HepG2 (cell line): ENCODE results near the gene INTS2. TPM values are rescaled to one million over a fixed set of nuclear protein-coding genes. Genes with fewer than 3 reads are reported as not detected.

Experiments
- ATAC-seq: fragments of 200-7000 bp; cut with Tn5 transposase; 3 replicates; pipeline ENCODE4 v1.9.1; 2020; ENCODE audit warnings: mild to moderate bottlenecking, moderate library complexity
- BruUV-seq: library from RNA; stranded (reverse); fragments of 400-500 nt; replicated peaks from 2 replicates; lab custom pipeline; 2021; lab: Mats Ljungman, UMichigan
- CTCF ChIA-PET: fragments of 300-600 bp; formaldehyde crosslinking; extraction: SDS; loops from one replicate; lab custom pipeline; 2021; ENCODE audit warnings: low total read pairs, inconsistent platforms, low intra/inter-chr PET ratio; lab: Yijun Ruan, JAX
- POLR2A ChIA-PET: fragments of 350-600 bp; sonication (Branson Sonifier 250); formaldehyde crosslinking; loops from one replicate; lab custom pipeline; 2020; ENCODE audit warnings: antibody characterized with exemption, inconsistent platforms; lab: Yijun Ruan, JAX
- DNase-seq: peaks from one replicate; pipeline ENCODE4 v3.0.0-alpha.2; 2015; ENCODE audit warnings: low spot score
- FAIRE-seq: peaks from 3 replicates; lab custom pipeline; 2011; peaks lifted over from hg19 to GRCh38; lab: Jason Lieb, UNC
- H2AFZ ChIP-seq: one replicate; pipeline ENCODE4 v1.6.1; 2011; ENCODE audit warnings: low read length, inconsistent platforms
- H3K27ac ChIP-seq: fragments of 300-600 bp; 3 replicates; pipeline ENCODE4 v1.8.0; 2011; ENCODE audit warnings: mixed run types, mild to moderate bottlenecking, mixed read lengths, low read length, inconsistent platforms; ENCODE audit not compliant: insufficient read depth; ENCODE audit errors: extremely low read length
- H3K27me3 ChIP-seq, 2 experiments: fragments of 200-600 bp in 1 of 2; 2 replicates in 1 of 2; 3 replicates in 1 of 2; pipeline versions ENCODE4 v1.6.0 to v1.8.0; 2011; ENCODE audit warnings: low read length in 2 of 2, mild to moderate bottlenecking in 2 of 2, moderate library complexity in 2 of 2, inconsistent platforms in 1 of 2; ENCODE audit not compliant: insufficient read depth in 2 of 2, control insufficient read depth in 1 of 2
- H3K36me3 ChIP-seq, 2 experiments: fragments of 200-600 bp in 1 of 2; replicated peaks in 1 of 2; 2 replicates in 1 of 2; 3 replicates in 1 of 2; pipeline versions ENCODE4 v1.5.1 to v1.8.0; 2011; ENCODE audit warnings: low read length in 2 of 2, inconsistent platforms in 1 of 2; ENCODE audit not compliant: insufficient read depth in 2 of 2, control insufficient read depth in 1 of 2
- H3K4me1 ChIP-seq: 2 replicates; pipeline ENCODE4 v1.5.1; 2012; ENCODE audit warnings: low read length, inconsistent platforms; ENCODE audit not compliant: insufficient read depth
- H3K4me2 ChIP-seq: 2 replicates; pipeline ENCODE4 v1.6.0; 2011; ENCODE audit warnings: low read depth, low read length, inconsistent platforms
- H3K4me3 ChIP-seq, 3 experiments: fragments of 200-600 bp in 1 of 3; sonication (generic), shearing (Covaris generic) in 1 of 3; replicated peaks in 1 of 3; 2 replicates each; pipeline ENCODE4 v1.5.1; 2011 to 2016; ENCODE audit warnings: low read length in 3 of 3, inconsistent platforms in 2 of 3, low read depth in 2 of 3, mild to moderate bottlenecking in 2 of 3, control low read depth in 1 of 3, mixed read lengths in 1 of 3; ENCODE audit not compliant: insufficient read depth in 1 of 3
- H3K79me2 ChIP-seq: one replicate; pipeline ENCODE4 v1.6.1; 2011; ENCODE audit warnings: low read length, inconsistent platforms; ENCODE audit not compliant: insufficient read depth
- H3K9ac ChIP-seq: 2 replicates; pipeline ENCODE4 v1.6.0; 2011; ENCODE audit warnings: mild to moderate bottlenecking, low read depth, low read length, inconsistent platforms; ENCODE audit not compliant: insufficient read depth
- H3K9me3 ChIP-seq: 2 replicates; pipeline ENCODE4 v1.5.1; 2012; ENCODE audit warnings: mild to moderate bottlenecking, low read length
- H4K20me1 ChIP-seq: 2 replicates; pipeline ENCODE4 v1.6.0; 2011; ENCODE audit warnings: inconsistent platforms, mild to moderate bottlenecking, low read length, moderate library complexity; ENCODE audit not compliant: insufficient read depth
- ATF1 ChIP-seq: IDR thresholded peaks from 2 replicates; pipeline ENCODE4 v1.6.1; 2016; ENCODE audit warnings: mild to moderate bottlenecking, control low read depth
- BHLHE40 ChIP-seq: IDR thresholded peaks from 2 replicates; pipeline ENCODE4 v1.6.1; 2011; ENCODE audit warnings: low read length, improper control_type of control experiment
- GFI1 ChIP-seq: sonication (generic); formaldehyde crosslinking; IDR thresholded peaks from 2 replicates; pipeline ENCODE4 v1.5.0; 2020; ENCODE audit warnings: missing genetic modification reagents, mild to moderate bottlenecking, borderline replicate concordance
- NCOA5 ChIP-seq: sonication (generic); formaldehyde crosslinking; IDR thresholded peaks from 2 replicates; pipeline ENCODE4 v1.4.0; 2020; ENCODE audit warnings: missing genetic modification reagents
- NPAS2 ChIP-seq: sonication (generic); formaldehyde crosslinking; IDR thresholded peaks from 2 replicates; pipeline ENCODE4 v1.8.0; 2022; ENCODE audit warnings: mild to moderate bottlenecking, missing genetic modification reagents, borderline replicate concordance
- PAF1 ChIP-seq: IDR thresholded peaks from 2 replicates; pipeline ENCODE4 v1.6.1; 2016; ENCODE audit warnings: missing genetic modification reagents, missing compliant biosample characterization
- PCBP2 ChIP-seq: fragments of 200-400 bp; formaldehyde crosslinking; optimal IDR thresholded peaks from 2 replicates; pipeline ENCODE3; 2018; ENCODE audit warnings: low read length, low read depth; ENCODE audit not compliant: poor library complexity, severe bottlenecking
- PITX1 ChIP-seq: sonication (generic); formaldehyde crosslinking; IDR thresholded peaks from 2 replicates; pipeline ENCODE4 v1.5.1; 2020; ENCODE audit warnings: mild to moderate bottlenecking, missing genetic modification reagents
- SIN3B ChIP-seq: fragments of 150-350 bp; IDR thresholded peaks from 2 replicates; pipeline ENCODE4 v1.6.1; 2014; ENCODE audit warnings: low read length
- SRF ChIP-seq: IDR thresholded peaks from 2 replicates; pipeline ENCODE4 v1.6.1; 2011; ENCODE audit warnings: mild to moderate bottlenecking, low read depth, low read length, moderate library complexity
- STAG1 ChIP-seq: sonication (generic); formaldehyde crosslinking; IDR thresholded peaks from 2 replicates; pipeline ENCODE4 v1.4.0; 2020; ENCODE audit warnings: missing genetic modification reagents
- TOE1 ChIP-seq: sonication (generic); formaldehyde crosslinking; IDR thresholded peaks from 2 replicates; pipeline ENCODE4 v1.4.0; 2020; ENCODE audit warnings: mild to moderate bottlenecking, missing genetic modification reagents
- ZNF138 ChIP-seq: sonication (generic); formaldehyde crosslinking; IDR thresholded peaks from 2 replicates; pipeline ENCODE4 v1.5.0; 2020; ENCODE audit warnings: mild to moderate bottlenecking, low read depth, missing genetic modification reagents
- ZNF253 ChIP-seq: sonication (generic); formaldehyde crosslinking; IDR thresholded peaks from 2 replicates; pipeline ENCODE4 v1.8.0; 2022; ENCODE audit warnings: mild to moderate bottlenecking, missing genetic modification reagents, borderline replicate concordance
- ZNF3 ChIP-seq: IDR thresholded peaks from 2 replicates; pipeline ENCODE4 v1.7.0; 2017; ENCODE audit warnings: inconsistent platforms
- ZNF337 ChIP-seq: sonication (generic); formaldehyde crosslinking; IDR thresholded peaks from 2 replicates; pipeline ENCODE4 v1.5.1; 2020; ENCODE audit warnings: missing genetic modification reagents, low read depth, mild to moderate bottlenecking, borderline replicate concordance
- ZNF589 ChIP-seq: sonication (generic); formaldehyde crosslinking; conservative IDR thresholded peaks from 2 replicates; pipeline ENCODE4 v1.8.0; 2022; ENCODE audit warnings: mild to moderate bottlenecking, moderate library complexity, missing genetic modification reagents
- ZSCAN9 ChIP-seq: IDR thresholded peaks from 2 replicates; pipeline ENCODE4 v1.6.1; 2016; ENCODE audit warnings: borderline replicate concordance
- WGBS: methylation state at CpG from one replicate; pipeline ENCODE4 v1.1.6; 2017; ENCODE audit warnings: low lambda C conversion rate; 5-methylcytosine and 5-hydroxymethylcytosine counted together
- in situ Hi-C: cut with HindIII; loops from 2 replicates; pipeline ENCODE4 v1.10.0; 2017; ENCODE audit warnings: low pct_unique_long_range_greater_than_20kb; ENCODE audit not compliant: extremely low pct_ligation_motif_present
- intact Hi-C: fragments of 100-400 bp; cut with micrococcal nuclease; formaldehyde crosslinking; loops from one replicate; pipeline ENCODE4 v1.10.0; 2022; ENCODE audit not compliant: unreplicated experiment
- polyA plus RNA-seq, 8 experiments: library from polyadenylated mRNA; depleted of rRNA in 3 of 8; stranded (reverse) in 7 of 8; unstranded in 1 of 8; fragments of >200 nt; fragmentation: Illumina TruSeq in 4 of 8; extraction: Trizol in 4 of 8; gene quantifications; 2 replicates each; pipeline versions ENCODE4 v1.2.1 to v1.2.3, GENCODE V29; 2011 to 2016; ENCODE audit warnings: low read depth in 4 of 8, missing spikeins in 1 of 8, mixed read lengths in 1 of 8; ENCODE audit not compliant: insufficient read depth in 1 of 8
- total RNA-seq, 5 experiments: library from RNA; depleted of rRNA; stranded (reverse); fragments of >200 nt; fragmentation: Illumina TruSeq; extraction: Trizol; gene quantifications; 2 replicates each; pipeline ENCODE4 v1.2.3, GENCODE V29; 2016; ENCODE audit warnings: low read depth in 1 of 5
- TF ChIP-seq, protein P1 (sequence below): sonication (generic); formaldehyde crosslinking; IDR thresholded peaks from 2 replicates; pipeline ENCODE4 v1.9.0; 2021; ENCODE audit warnings: missing genetic modification reagents, mild to moderate bottlenecking, borderline replicate concordance
- TF ChIP-seq, protein P2 (sequence below): sonication (generic); formaldehyde crosslinking; IDR thresholded peaks from 2 replicates; pipeline ENCODE4 v1.4.0; 2020; ENCODE audit warnings: missing genetic modification reagents, mild to moderate bottlenecking, borderline replicate concordance
- TF ChIP-seq, protein P3 (sequence below): sonication (generic); formaldehyde crosslinking; IDR thresholded peaks from 2 replicates; pipeline ENCODE4 v1.5.1; 2020; ENCODE audit warnings: mild to moderate bottlenecking, missing genetic modification reagents, borderline replicate concordance

Gene INTS2
- total and polyA plus RNA-seq, 2 of the 13 experiments (the other 11 are each of a cell fraction or from before 2014, with no cell fraction given) = 20.5 to 30.2 TPM

DNA sequence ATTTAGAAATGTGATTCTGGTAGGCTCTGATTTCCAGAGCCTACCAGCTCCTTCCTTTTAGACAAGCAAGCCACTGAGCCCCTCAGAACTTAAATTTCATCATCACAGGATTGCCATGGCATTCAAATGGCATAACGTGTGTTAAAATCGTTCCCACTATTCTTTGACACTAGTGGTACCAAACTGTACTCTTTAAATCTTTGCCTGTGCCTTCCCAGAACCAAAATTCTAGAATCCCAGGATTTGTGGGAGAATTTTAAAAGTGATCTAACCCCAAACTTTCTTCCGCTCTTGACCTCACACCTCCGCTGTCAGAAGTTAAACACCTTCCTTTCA is 287 bp upstream of the INTS2 start:
- H4K20me1 ChIP-seq = no peaks in the 10 kb centered on the region
- intact Hi-C loops = no loop called here
- FAIRE-seq (no peak), ATAC-seq (peak; percentile 15), DNase-seq (no peak)
- H3K79me2 ChIP-seq = peaks cover 18% of the 10 kb centered on the region
- peak overlapping the region; percentile 80 for H3K27ac ChIP-seq
- H3K9me3 ChIP-seq = no peaks in the 10 kb centered on the region
- peak overlapping the region; percentile 96 for H3K4me2 ChIP-seq
- peak overlapping the region; percentile 92 to 96 (median 94) for H3K4me3 ChIP-seq
- peak overlapping the region; percentile 96 for H3K9ac ChIP-seq
- POLR2A ChIA-PET = interaction anchor here (0.8 to 1.4 kb wide), 3 partner anchors 14 to 181 kb away, joined by 3 to 4 read pairs (median 3); partner anchors contain the start of gene BRIP1
- BruUV-seq = TSS peak; percentile 88
- in situ Hi-C loops = no loop called here
- CTCF ChIA-PET = no interaction called here
- peaks cover 19% of the 10 kb centered on the region for H3K4me1 ChIP-seq
- H2AFZ ChIP-seq = peak overlapping the region; percentile 97
- peaks cover 0 to 2% of the 10 kb centered on the region in 2 experiments; a peak in 2 of 5 replicates for H3K27me3 ChIP-seq
- H3K36me3 ChIP-seq = peaks cover 3 to 13% of the 10 kb centered on the region in 2 experiments; a peak in 4 of 5 replicates
- 36% methylated on average over 4 of the region's 4 CpGs for WGBS
- no peak for TF ChIP-seq ZNF138
- TF ChIP-seq PAF1 (CRISPR knock-in tag) = no peak
- TF ChIP-seq ZSCAN9 (CRISPR knock-in tag) = peak; percentile 18; the same call in 1 of the 2 replicates
- TF ChIP-seq GFI1 (CRISPR knock-in tag) = peak; percentile 45; the same call in 1 of the 2 replicates
- TF ChIP-seq, protein P1, sequence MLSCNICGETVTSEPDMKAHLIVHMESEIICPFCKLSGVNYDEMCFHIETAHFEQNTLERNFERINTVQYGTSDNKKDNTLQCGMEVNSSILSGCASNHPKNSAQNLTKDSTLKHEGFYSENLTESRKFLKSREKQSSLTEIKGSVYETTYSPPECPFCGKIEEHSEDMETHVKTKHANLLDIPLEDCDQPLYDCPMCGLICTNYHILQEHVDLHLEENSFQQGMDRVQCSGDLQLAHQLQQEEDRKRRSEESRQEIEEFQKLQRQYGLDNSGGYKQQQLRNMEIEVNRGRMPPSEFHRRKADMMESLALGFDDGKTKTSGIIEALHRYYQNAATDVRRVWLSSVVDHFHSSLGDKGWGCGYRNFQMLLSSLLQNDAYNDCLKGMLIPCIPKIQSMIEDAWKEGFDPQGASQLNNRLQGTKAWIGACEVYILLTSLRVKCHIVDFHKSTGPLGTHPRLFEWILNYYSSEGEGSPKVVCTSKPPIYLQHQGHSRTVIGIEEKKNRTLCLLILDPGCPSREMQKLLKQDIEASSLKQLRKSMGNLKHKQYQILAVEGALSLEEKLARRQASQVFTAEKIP = no peak
- no peak for TF ChIP-seq ZNF253 (CRISPR knock-in tag)
- no peak for TF ChIP-seq TOE1 (CRISPR knock-in tag)
- no peak for TF ChIP-seq NCOA5
- no peak for TF ChIP-seq BHLHE40
- TF ChIP-seq ZNF589 (CRISPR knock-in tag) = no peak
- TF ChIP-seq STAG1 = no peak
- TF ChIP-seq PITX1 = no peak
- TF ChIP-seq, protein P2, sequence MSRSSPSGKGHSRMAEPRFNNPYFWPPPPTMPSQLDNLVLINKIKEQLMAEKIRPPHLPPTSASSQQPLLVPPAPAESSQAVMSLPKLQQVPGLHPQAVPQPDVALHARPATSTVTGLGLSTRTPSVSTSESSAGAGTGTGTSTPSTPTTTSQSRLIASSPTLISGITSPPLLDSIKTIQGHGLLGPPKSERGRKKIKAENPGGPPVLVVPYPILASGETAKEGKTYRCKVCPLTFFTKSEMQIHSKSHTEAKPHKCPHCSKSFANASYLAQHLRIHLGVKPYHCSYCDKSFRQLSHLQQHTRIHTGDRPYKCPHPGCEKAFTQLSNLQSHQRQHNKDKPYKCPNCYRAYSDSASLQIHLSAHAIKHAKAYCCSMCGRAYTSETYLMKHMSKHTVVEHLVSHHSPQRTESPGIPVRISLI (CRISPR knock-in tag) = no peak
- no peak for TF ChIP-seq PCBP2
- TF ChIP-seq ZNF337 (CRISPR knock-in tag) = no peak
- TF ChIP-seq ATF1 (CRISPR knock-in tag) = peak; percentile 45; the same call in 1 of the 2 replicates
- no peak for TF ChIP-seq SRF
- no peak for TF ChIP-seq ZNF3 (CRISPR knock-in tag)
- no peak for TF ChIP-seq NPAS2 (CRISPR knock-in tag)
- no peak for TF ChIP-seq SIN3B
- TF ChIP-seq, protein P3, sequence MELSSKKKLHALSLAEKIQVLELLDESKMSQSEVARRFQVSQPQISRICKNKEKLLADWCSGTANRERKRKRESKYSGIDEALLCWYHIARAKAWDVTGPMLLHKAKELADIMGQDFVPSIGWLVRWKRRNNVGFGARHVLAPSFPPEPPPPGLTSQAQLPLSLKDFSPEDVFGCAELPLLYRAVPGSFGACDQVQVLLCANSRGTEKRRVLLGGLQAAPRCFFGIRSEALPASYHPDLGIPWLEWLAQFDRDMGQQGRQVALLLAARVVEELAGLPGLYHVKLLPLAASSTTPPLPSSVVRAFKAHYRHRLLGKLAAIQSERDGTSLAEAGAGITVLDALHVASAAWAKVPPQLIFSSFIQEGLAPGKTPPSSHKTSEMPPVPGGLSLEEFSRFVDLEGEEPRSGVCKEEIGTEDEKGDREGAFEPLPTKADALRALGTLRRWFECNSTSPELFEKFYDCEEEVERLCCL (CRISPR knock-in tag) = 0 out of 2 replicates have a peak, but pooled peaks have one; percentile 38
